Choroid plexus epithelial cell (primary cell): Measurements from ENCODE around the gene CNOT2.

Source experiments
- DNase-seq: peaks from one replicate; pipeline ENCODE4 v3.0.0-alpha.2; 2010; ENCODE audit warnings: low read depth
- H3K4me3 ChIP-seq: 2 replicates; pipeline ENCODE4 v1.5.1; 2011; ENCODE audit warnings: low read depth, mild to moderate bottlenecking, control low read depth, low read length, moderate library complexity
- CTCF ChIP-seq: conservative IDR thresholded peaks from 2 replicates; pipeline ENCODE4 v1.5.1; 2011; ENCODE audit warnings: low read depth, mild to moderate bottlenecking, control low read depth, inconsistent platforms, low read length, moderate library complexity

CNOT2 gene

GRCh38 chr12:70217416-70217815 lies 25.8 kb upstream of the CNOT2 start:
- DNase-seq = no peak
- no peak for TF ChIP-seq CTCF
- H3K4me3 ChIP-seq = no peak overlapping the region

- no peak for DNase-seq
- TF ChIP-seq CTCF = no peak
Measured at GRCh38 chr12:70221626-70222025, 21.6 kb upstream of the CNOT2 start.

GRCh38 chr12:70227911-70228310 lies 15.3 kb upstream of the CNOT2 start:
- no peak for DNase-seq
- no peak for TF ChIP-seq CTCF
- no peak overlapping the region for H3K4me3 ChIP-seq

More at GRCh38 chr12:70221626-70222025, 21.6 kb upstream of the CNOT2 start:
- H3K4me3 ChIP-seq = no peak overlapping the region

GRCh38 chr12:70230934-70231606 lies 12.2 kb upstream of the CNOT2 start:
- no peak for TF ChIP-seq CTCF

GRCh38 chr12:70236990-70237389 lies 6.2 kb upstream of the CNOT2 start:
- no peak overlapping the region for H3K4me3 ChIP-seq
- DNase-seq = no peak
- TF ChIP-seq CTCF = no peak

More at GRCh38 chr12:70230934-70231606, 12.2 kb upstream of the CNOT2 start:
- H3K4me3 ChIP-seq = no peak overlapping the region
- DNase-seq = no peak

- TF ChIP-seq CTCF = no peak
- no peak for DNase-seq
- H3K4me3 ChIP-seq = no peak overlapping the region
Measured at GRCh38 chr12:70240673-70241072, 2.6 kb upstream of the CNOT2 start.

GRCh38 chr12:70241845-70242244 lies 1.4 kb upstream of the CNOT2 start:
- peak overlapping the region; percentile 89 for H3K4me3 ChIP-seq
- DNase-seq = no peak
- TF ChIP-seq CTCF = no peak
